OCI-LY1 (cell line): ENCODE results near the gene RAB2B.

Experiments
- CTCF ChIP-seq: fragments of 200-600 bp; sonication (generic), shearing (Covaris generic); IDR thresholded peaks from 2 replicates; pipeline ENCODE4 v1.5.1; 2017; ENCODE audit warnings: mild to moderate bottlenecking, antibody characterized with exemption, low read length, moderate library complexity, mixed read lengths
- EZH2 ChIP-seq: fragments of 200-600 bp; sonication (generic), shearing (Covaris generic); IDR thresholded peaks from 2 replicates; pipeline ENCODE4 v1.8.0; 2017; ENCODE audit warnings: borderline replicate concordance, mixed run types, mild to moderate bottlenecking, antibody characterized with exemption, low read length, moderate library complexity, mixed read lengths

- TF ChIP-seq CTCF = no peak
- TF ChIP-seq EZH2 = no peak
Measured at GRCh38 chr14:21521501-21521900, 44.7 kb upstream of the RAB2B start.
